HEK293T (cell line): Measurements from ENCODE around the gene FBH1.

Source experiments
- BHLHE40 ChIP-seq: fragments of 450-650 bp; IDR thresholded peaks from 2 replicates; pipeline ENCODE4 v1.6.1; 2016; ENCODE audit warnings: mild to moderate bottlenecking, moderate library complexity, borderline replicate concordance
- CTBP1 ChIP-seq: fragments of 450-650 bp; IDR thresholded peaks from 2 replicates; pipeline ENCODE4 v1.6.1; 2016; ENCODE audit warnings: borderline replicate concordance
- FOXA1 ChIP-seq: fragments of 450-650 bp; IDR thresholded peaks from 2 replicates; pipeline ENCODE4 v1.6.1; 2016; ENCODE audit warnings: mild to moderate bottlenecking
- HDGF ChIP-seq: fragments of 450-650 bp; IDR thresholded peaks from 2 replicates; pipeline ENCODE4 v1.6.1; 2017; ENCODE audit warnings: antibody characterized with exemption, borderline replicate concordance
- NFRKB ChIP-seq: fragments of 450-650 bp; IDR thresholded peaks from 2 replicates; pipeline ENCODE4 v1.6.1; 2016; ENCODE audit warnings: mild to moderate bottlenecking, moderate library complexity
- PKNOX1 ChIP-seq: fragments of 450-650 bp; IDR thresholded peaks from 2 replicates; pipeline ENCODE4 v1.6.1; 2016
- SP1 ChIP-seq: fragments of 450-650 bp; IDR thresholded peaks from 2 replicates; pipeline ENCODE4 v1.6.1; 2017
- SUZ12 ChIP-seq: fragments of 450-650 bp; IDR thresholded peaks from 2 replicates; pipeline ENCODE4 v1.6.1; 2016; ENCODE audit warnings: mild to moderate bottlenecking
- TARDBP ChIP-seq: fragments of 450-650 bp; IDR thresholded peaks from 2 replicates; pipeline ENCODE4 v1.6.1; 2016
- ZNF384 ChIP-seq: fragments of 450-650 bp; IDR thresholded peaks from 2 replicates; pipeline ENCODE4 v1.6.1; 2016

DNA sequence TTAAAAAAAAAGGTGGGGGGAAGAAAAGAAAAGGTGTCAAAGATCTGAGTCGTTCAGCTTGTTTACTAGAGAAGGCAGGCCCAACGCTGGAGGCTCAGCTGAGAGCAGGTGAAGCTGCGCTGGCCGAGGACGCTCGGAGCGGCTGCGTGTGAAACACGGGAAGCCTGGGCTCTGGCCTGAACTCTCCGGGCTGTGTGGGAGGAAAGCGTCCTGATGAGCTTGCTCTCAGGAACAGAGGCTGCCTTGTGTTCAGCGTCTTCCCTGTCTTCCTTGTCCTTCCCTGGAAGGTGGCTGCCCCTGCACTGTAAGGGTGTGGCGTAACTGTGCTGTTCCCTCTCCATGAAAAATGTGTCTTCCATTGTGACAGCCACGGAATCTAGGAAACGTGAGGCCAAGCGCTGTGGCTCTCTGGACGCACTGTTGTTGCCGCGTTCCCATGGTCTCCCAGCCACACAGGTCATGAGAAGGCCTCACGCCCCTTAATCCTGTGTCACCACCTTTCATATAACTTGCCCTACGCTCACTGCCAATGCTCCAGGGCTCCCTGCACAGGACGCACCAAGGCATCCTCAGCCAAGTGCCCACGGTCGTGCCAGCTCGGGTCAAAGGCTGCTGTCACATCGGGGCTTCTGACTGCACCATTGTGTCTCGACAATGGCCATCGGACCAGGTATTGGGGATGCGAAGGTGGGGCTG is 71.5 kb downstream of the FBH1 start:
- TF ChIP-seq BHLHE40 (no peak), HDGF (no peak), FOXA1 (no peak), NFRKB (no peak), ZNF384 (no peak), SUZ12 (no peak), SP1 (no peak), PKNOX1 (no peak), CTBP1 (no peak), TARDBP (no peak)
